ENCODE data around the gene FAM118A.
A peak's percentile ranks its signal among the peaks of the same experiment; 100 is the strongest.
"Not testable (repeated sequence)": the region's sequence is repeated elsewhere in the genome, so short reads cannot be mapped to it uniquely, and the experiment has no call there.

FAM118A gene

GRCh38 chr22:45334528-45334927 is 24.8 kb downstream of the FAM118A start:
- no peak for DNase-seq

- DNase-seq: peak; percentile 51
These were observed 25.5 kb downstream of the FAM118A start for GRCh38 chr22:45335021-45335818.

- DNase-seq: no peak
These were observed 26.3 kb downstream of the FAM118A start for GRCh38 chr22:45335854-45336522.

- DNase-seq: peak; percentile 86
These were observed 27.3 kb downstream of the FAM118A start for GRCh38 chr22:45336971-45337431.

- DNase-seq: no peak
These were observed 27.8 kb downstream of the FAM118A start for GRCh38 chr22:45337536-45337935.

- DNase-seq: no peak
These were observed 29.1 kb downstream of the FAM118A start for GRCh38 chr22:45338795-45339194.

GRCh38 chr22:45340323-45340722 is 30.6 kb downstream of the FAM118A start:
- DNase-seq: no peak

GRCh38 chr22:45341498-45341897 is 31.8 kb downstream of the FAM118A start:
- DNase-seq: no peak

- DNase-seq: no peak
These were observed 33.4 kb downstream of the FAM118A start for GRCh38 chr22:45343143-45343542.

- no peak for DNase-seq
These were observed 34.6 kb downstream of the FAM118A start for GRCh38 chr22:45344334-45344733.

GRCh38 chr22:45349916-45350315 is 40.2 kb downstream of the FAM118A start:
- DNase-seq: no peak

- DNase-seq: no peak
These were observed 42.2 kb downstream of the FAM118A start for GRCh38 chr22:45351956-45352355.

GRCh38 chr22:45352757-45353156 is 43.0 kb downstream of the FAM118A start:
- not testable (repeated sequence) for DNase-seq

- no peak for DNase-seq
These were observed 44.1 kb downstream of the FAM118A start for GRCh38 chr22:45353786-45354185.

GRCh38 chr22:45357490-45357889 is 47.8 kb downstream of the FAM118A start:
- DNase-seq: no peak

- DNase-seq: no peak
These were observed 48.4 kb downstream of the FAM118A start for GRCh38 chr22:45358127-45358526.

GRCh38 chr22:45359627-45360026 is 49.9 kb downstream of the FAM118A start:
- DNase-seq: no peak

- no peak for DNase-seq
These were observed 57.0 kb downstream of the FAM118A start for GRCh38 chr22:45366713-45367112.

- DNase-seq: not testable (repeated sequence)
These were observed 63.9 kb downstream of the FAM118A start for GRCh38 chr22:45373592-45373991.

- DNase-seq: no peak
These were observed 66.3 kb downstream of the FAM118A start for GRCh38 chr22:45376009-45376408.

GRCh38 chr22:45376703-45377102 is 67.0 kb downstream of the FAM118A start:
- DNase-seq: no peak

- no peak for DNase-seq
These were observed 71.6 kb downstream of the FAM118A start for GRCh38 chr22:45381348-45381747.

GRCh38 chr22:45389546-45389945 is 79.8 kb downstream of the FAM118A start:
- DNase-seq: no peak
